HG03571 (cell line): ENCODE measurements around the gene MRPL48.

Source experiments
- ATAC-seq: cut with Tn5 transposase; IDR thresholded peaks from one replicate; pipeline ENCODE4 v1.9.1; 2021; ENCODE audit not compliant: unreplicated experiment

The MRPL48 gene

DNA sequence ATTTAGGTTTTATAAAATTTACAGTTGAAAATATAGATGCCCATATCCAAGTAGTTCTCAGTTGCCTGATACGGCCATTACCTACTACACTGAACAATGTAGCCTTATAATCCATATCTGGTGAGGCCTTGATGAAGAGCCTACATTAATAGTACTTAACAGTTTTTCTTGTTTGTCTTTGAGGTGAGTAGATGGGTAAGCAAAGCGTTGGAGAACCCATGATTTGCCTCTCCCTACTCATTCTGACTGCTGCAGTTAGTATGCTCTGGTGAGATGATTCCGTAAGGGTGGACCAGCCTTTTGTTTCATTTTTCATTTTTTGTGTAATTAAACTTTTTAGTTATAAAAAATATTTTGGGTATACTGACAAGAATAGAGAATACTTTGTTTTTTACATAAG, 100.6 kb downstream of the MRPL48 start:
- ATAC-seq: no peak

DNA sequence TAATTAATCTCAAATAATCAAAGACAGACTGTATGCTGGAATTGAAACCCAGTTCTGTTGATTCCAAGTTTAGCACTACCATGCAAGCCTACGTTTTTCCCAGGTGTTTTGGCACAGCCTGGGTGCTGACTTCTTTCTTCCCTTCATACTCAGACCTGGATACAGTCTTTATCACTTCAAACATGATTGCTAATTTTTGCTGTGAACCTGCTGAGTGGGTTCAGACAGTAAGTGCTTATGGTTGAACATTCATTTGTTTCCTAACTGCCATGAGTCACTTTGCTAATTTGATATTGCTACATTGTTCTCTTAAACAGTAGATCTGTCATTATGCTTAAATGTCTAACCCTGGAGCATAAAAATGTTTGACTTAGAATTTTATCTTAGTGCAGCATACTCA, 101.3 kb downstream of the MRPL48 start:
- no peak for ATAC-seq

- no peak for ATAC-seq
Observed at GRCh38 chr11:73889536-73889935, 101.9 kb downstream of the MRPL48 start.

DNA sequence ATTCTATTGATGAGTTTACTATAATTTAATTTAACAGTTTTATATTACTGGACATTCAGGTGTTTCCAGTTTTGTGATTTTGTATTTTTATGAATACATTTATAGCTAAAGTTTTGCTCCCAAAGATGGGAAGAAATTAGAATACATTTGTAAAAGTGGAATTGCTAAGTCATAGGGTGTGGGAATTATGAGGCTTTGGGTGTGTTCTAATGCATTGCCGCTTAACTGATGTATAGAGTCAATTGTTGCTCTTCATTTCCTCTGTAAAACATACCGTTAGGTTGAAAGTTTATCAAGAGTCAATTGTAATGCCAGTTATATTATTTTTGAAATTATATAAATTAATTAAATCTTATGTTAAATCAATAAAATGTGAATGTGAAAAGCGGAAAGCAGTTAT, 105.4 kb downstream of the MRPL48 start:
- no peak for ATAC-seq

- ATAC-seq: no peak
Observed at GRCh38 chr11:73894725-73895335, 107.2 kb downstream of the MRPL48 start.

DNA sequence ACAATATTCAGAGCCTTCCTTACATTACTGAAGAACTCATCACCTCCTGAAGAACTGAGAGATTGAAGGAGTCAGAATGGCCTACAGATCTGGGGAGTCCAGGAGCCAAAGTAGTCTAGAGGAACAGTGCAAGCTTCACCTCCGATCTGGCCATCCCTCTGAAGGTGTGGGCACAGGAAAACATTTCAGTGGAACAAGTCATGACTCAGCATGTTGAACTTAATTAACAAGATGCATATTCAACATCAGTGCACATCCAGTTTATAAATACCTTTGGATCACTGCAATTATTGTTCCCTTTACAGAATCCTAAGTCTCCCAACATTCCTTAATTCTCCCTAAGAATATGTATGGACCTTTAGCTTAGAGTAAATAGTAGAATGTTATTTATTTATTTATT, 114.6 kb downstream of the MRPL48 start:
- ATAC-seq: no peak

- no peak for ATAC-seq
Observed at GRCh38 chr11:73907191-73907590, 119.5 kb downstream of the MRPL48 start.

GRCh38 chr11:73912026-73912425, 124.4 kb downstream of the MRPL48 start:
- no peak for ATAC-seq

DNA sequence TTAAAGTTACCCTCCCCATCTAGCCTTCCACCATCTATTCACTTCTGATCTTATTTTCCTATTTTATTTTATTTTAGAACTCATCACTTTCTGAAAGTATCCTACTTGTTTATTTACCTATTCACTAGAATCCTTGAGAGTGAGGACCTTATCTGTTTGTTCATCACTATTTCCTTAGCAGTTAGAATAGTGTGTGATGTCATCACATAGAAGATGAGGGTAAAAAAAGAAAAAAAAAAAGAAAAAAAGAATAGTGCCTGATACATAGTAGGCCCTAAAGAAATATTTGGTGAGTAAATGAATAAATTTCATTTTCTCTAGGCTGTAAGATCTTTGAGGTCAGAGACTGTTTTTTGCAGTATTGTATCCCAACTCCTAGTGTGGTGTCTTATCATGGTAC, 125.8 kb downstream of the MRPL48 start:
- no peak for ATAC-seq

DNA sequence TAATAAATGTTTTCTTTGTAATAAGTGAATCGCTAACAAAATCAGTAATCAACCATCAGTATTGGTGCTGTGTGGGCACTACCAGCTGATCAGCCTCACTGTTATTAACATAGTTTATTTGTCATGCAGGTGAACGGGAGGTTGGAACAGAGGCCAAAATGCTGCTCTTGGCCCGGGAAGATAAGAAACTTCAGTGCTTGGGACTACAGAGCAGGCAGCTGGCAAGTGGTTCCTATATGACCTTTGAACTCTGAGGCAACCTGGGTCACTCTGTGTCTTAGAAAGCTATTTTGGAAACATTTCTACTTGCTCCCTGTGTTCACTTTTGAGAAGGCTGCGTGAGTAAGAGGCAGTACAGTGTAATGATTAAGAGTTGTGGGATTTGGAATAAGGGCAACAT, 126.6 kb downstream of the MRPL48 start:
- ATAC-seq: no peak
